Astrocyte (in vitro differentiated cells and primary cell): ENCODE data around the gene C9orf153. TPM values are rescaled to one million over a fixed set of nuclear protein-coding genes. Genes with fewer than 3 reads are reported as not detected.

Experiments used
- DNase-seq: peaks from one replicate; pipeline ENCODE4 v3.0.0-alpha.2; 2010; ENCODE audit warnings: low read depth
- FAIRE-seq: peaks from 2 replicates; lab custom pipeline; 2011; peaks lifted over from hg19 to GRCh38; lab: Jason Lieb, UNC
- H2AFZ ChIP-seq: 2 replicates; pipeline ENCODE4 v1.6.0; 2012; ENCODE audit warnings: low read depth, low read length, inconsistent platforms
- H3K27ac ChIP-seq: 2 replicates; pipeline ENCODE4 v1.5.1; 2011; ENCODE audit warnings: low read depth, low read length, inconsistent platforms
- H3K27me3 ChIP-seq: 2 replicates; pipeline ENCODE4 v1.6.0; 2011; ENCODE audit warnings: low read length, inconsistent platforms; ENCODE audit not compliant: insufficient read depth
- H3K36me3 ChIP-seq: 2 replicates; pipeline ENCODE4 v1.5.1; 2011; ENCODE audit warnings: low read length, inconsistent platforms; ENCODE audit not compliant: insufficient read depth
- H3K4me1 ChIP-seq: 2 replicates; pipeline ENCODE4 v1.5.1; 2011; ENCODE audit warnings: low read length, inconsistent platforms; ENCODE audit not compliant: insufficient read depth
- H3K4me2 ChIP-seq: 2 replicates; pipeline ENCODE4 v1.6.0; 2012; ENCODE audit warnings: low read length, inconsistent platforms
- H3K4me3 ChIP-seq: 2 replicates; pipeline ENCODE4 v1.5.1; 2011; ENCODE audit warnings: low read depth, mild to moderate bottlenecking, low read length, inconsistent platforms; ENCODE audit not compliant: insufficient read depth
- H3K79me2 ChIP-seq: 2 replicates; pipeline ENCODE4 v1.6.0; 2012; ENCODE audit warnings: mild to moderate bottlenecking, low read length, inconsistent platforms; ENCODE audit not compliant: insufficient read depth
- H3K9ac ChIP-seq: 2 replicates; pipeline ENCODE4 v1.6.0; 2012; ENCODE audit warnings: mild to moderate bottlenecking, low read length, inconsistent platforms
- H3K9me3 ChIP-seq: 2 replicates; pipeline ENCODE4 v1.5.1; 2012; ENCODE audit warnings: low read depth, mild to moderate bottlenecking, low read length, inconsistent platforms; ENCODE audit not compliant: insufficient read depth
- H4K20me1 ChIP-seq: 2 replicates; pipeline ENCODE4 v1.6.0; 2012; ENCODE audit warnings: low read length, inconsistent platforms; ENCODE audit not compliant: insufficient read depth
- H3K27ac Mint-ChIP-seq: one replicate; pipeline ENCODE4 v1.8.0; 2021; ENCODE audit warnings: mild to moderate bottlenecking, mixed read lengths; ENCODE audit not compliant: unreplicated experiment
- H3K27me3 Mint-ChIP-seq: one replicate; pipeline ENCODE4 v1.8.0; 2021; ENCODE audit warnings: low read depth, mixed read lengths; ENCODE audit not compliant: unreplicated experiment
- H3K36me3 Mint-ChIP-seq: one replicate; pipeline ENCODE4 v1.8.0; 2021; ENCODE audit warnings: low read depth, mixed read lengths; ENCODE audit not compliant: unreplicated experiment
- H3K4me1 Mint-ChIP-seq: one replicate; pipeline ENCODE4 v1.8.0; 2021; ENCODE audit warnings: low read depth, mixed read lengths; ENCODE audit not compliant: unreplicated experiment
- H3K4me3 Mint-ChIP-seq: one replicate; pipeline ENCODE4 v1.8.0; 2021; ENCODE audit warnings: mild to moderate bottlenecking, moderate library complexity, mixed read lengths; ENCODE audit not compliant: unreplicated experiment
- H3K9me3 Mint-ChIP-seq: one replicate; pipeline ENCODE4 v1.8.0; 2021; ENCODE audit warnings: mild to moderate bottlenecking, mixed read lengths; ENCODE audit not compliant: unreplicated experiment
- EZH2 ChIP-seq: IDR thresholded peaks from 2 replicates; pipeline ENCODE4 v1.6.1; 2012; ENCODE audit warnings: mild to moderate bottlenecking, low read length, inconsistent platforms; ENCODE audit not compliant: insufficient read depth
- total RNA-seq: library from RNA; stranded (reverse); gene quantifications from 2 replicates; pipeline ENCODE4 v1.2.1, GENCODE V29; 2021
- TF ChIP-seq, protein P1 (sequence below): IDR thresholded peaks from 2 replicates; pipeline ENCODE4 v1.5.1; 2011; ENCODE audit warnings: low read depth, mild to moderate bottlenecking, inconsistent platforms, low read length, moderate library complexity; ENCODE audit not compliant: insufficient read depth

C9orf153 gene
- total RNA-seq, 1 donor from 2014 or later, result not detected

DNA sequence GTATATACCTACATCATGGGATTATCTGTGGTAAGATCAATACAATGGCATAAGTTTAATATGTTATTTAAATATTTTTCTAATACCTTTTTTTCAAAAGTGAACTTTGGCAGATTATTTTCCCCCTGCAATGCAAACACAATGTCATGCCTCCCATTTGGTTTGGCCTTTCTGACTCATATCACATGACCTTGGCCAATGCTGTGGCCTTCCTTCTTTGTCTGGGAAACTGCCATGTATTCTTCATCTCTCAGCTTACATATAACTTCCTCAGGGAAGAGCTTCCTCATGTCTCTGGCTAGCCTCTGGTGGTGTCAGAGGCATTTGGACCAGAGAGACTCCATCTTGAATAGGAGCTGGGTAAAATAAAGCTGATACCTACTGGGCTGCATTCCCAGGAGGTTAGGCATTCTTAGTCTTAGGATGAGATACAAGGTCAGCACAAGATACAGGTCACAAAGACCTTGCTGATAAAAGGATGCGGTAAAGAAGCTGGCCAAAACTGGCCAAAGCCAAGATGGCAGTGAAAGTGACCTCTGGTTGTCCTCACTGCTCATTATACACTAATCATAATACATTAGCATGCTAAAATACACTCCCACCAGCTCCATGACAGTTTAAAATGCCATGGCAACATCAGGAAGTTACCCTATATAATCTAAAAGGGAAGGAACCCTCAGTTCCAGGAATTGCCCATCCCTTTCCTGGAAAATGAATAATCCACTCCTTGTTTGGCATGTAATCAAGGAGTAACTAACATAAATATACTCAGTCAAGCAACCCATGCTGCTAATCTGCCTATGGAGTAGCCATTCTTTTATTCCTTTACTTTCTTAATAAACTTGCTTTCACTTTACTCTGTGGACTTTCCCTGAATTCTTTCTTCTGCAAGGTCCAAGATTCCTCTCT lies 76.0 kb downstream of the C9orf153 start:
- TF ChIP-seq, protein P1, sequence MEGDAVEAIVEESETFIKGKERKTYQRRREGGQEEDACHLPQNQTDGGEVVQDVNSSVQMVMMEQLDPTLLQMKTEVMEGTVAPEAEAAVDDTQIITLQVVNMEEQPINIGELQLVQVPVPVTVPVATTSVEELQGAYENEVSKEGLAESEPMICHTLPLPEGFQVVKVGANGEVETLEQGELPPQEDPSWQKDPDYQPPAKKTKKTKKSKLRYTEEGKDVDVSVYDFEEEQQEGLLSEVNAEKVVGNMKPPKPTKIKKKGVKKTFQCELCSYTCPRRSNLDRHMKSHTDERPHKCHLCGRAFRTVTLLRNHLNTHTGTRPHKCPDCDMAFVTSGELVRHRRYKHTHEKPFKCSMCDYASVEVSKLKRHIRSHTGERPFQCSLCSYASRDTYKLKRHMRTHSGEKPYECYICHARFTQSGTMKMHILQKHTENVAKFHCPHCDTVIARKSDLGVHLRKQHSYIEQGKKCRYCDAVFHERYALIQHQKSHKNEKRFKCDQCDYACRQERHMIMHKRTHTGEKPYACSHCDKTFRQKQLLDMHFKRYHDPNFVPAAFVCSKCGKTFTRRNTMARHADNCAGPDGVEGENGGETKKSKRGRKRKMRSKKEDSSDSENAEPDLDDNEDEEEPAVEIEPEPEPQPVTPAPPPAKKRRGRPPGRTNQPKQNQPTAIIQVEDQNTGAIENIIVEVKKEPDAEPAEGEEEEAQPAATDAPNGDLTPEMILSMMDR, result no peak
- no peak for TF ChIP-seq EZH2
- Mint-ChIP-seq H3K27me3 (no peaks in the 10 kb centered on the region), H3K27ac (no peak overlapping the region), H3K4me1 (peaks cover 5% of the 10 kb centered on the region), H3K9me3 (peaks cover 14% of the 10 kb centered on the region), H3K4me3 (no peak overlapping the region), H3K36me3 (no peaks in the 10 kb centered on the region)
- no peak overlapping the region for H3K4me2 ChIP-seq
- DNase-seq (no peak), FAIRE-seq (no peak)
- no peak overlapping the region for H2AFZ ChIP-seq
- no peaks in the 10 kb centered on the region for H4K20me1 ChIP-seq
- H3K27ac ChIP-seq, result no peak overlapping the region
- no peaks in the 10 kb centered on the region for H3K4me1 ChIP-seq
- no peak overlapping the region for H3K9ac ChIP-seq
- no peaks in the 10 kb centered on the region for H3K27me3 ChIP-seq
- no peaks in the 10 kb centered on the region for H3K36me3 ChIP-seq
- no peaks in the 10 kb centered on the region for H3K9me3 ChIP-seq
- H3K79me2 ChIP-seq, result no peaks in the 10 kb centered on the region
- H3K4me3 ChIP-seq, result no peak overlapping the region

DNA sequence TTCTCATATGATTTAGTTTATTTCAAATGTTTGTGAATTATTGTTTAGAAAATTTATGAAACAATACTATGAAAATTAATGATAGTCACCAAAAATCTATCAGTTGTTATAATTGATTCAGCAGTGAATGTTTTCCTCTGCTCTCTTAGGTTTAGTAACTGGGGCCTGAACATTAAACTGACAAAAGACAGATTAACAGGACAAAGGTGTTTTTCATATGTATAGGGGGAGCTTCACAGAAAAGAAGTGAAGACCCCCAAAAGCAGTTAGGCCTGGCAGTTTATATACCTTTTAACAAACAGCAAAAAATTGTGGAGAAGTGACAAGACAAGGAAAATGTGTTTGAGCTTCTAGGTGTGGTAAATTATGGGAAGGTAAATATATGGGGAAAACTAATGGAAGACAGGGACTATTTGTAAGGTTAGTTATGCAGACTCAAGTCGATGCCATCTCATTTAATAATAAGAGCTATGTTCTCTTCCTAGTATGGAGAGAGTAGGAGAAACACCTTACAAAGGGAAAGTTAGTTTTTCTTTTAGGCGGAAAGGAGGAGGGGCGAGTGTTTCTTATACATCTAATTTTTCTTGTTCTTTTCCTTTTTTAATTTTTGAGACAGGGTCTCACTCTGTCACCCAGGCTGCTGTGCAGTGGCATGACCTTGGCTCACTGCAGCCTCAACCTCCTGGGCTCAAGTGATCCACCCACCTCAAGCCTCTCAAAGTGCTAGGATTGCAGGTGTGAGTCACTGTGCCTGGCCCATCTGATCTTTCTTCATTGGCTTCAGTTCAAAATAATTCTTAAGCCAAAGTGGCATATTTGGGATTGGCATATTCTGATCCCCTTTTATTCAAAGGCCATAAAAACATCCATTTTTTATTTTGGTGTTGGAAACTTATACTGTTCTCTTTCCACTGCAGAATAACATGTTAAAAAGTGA lies 77.8 kb downstream of the C9orf153 start:
- FAIRE-seq (no peak), DNase-seq (no peak)
- H3K27me3 Mint-ChIP-seq, result peaks cover under 1% of the 10 kb centered on the region
- Histone ChIP-seq H3K4me1 (no peaks in the 10 kb centered on the region), H3K27me3 (no peaks in the 10 kb centered on the region), H3K9me3 (no peaks in the 10 kb centered on the region), H4K20me1 (no peaks in the 10 kb centered on the region), H2AFZ (no peak overlapping the region), H3K9ac (no peak overlapping the region), H3K36me3 (no peaks in the 10 kb centered on the region), H3K79me2 (no peaks in the 10 kb centered on the region), H3K27ac (no peak overlapping the region), H3K4me2 (no peak overlapping the region), H3K4me3 (no peak overlapping the region)
- H3K4me1 Mint-ChIP-seq, result peaks cover 5% of the 10 kb centered on the region
- H3K9me3 Mint-ChIP-seq, result peaks cover 8% of the 10 kb centered on the region
- no peaks in the 10 kb centered on the region for H3K36me3 Mint-ChIP-seq
- TF ChIP-seq EZH2, result no peak
- TF ChIP-seq, protein P1, result no peak
- H3K4me3 Mint-ChIP-seq, result no peak overlapping the region
- H3K27ac Mint-ChIP-seq, result no peak overlapping the region
